ENCODE results near the gene PDE2A.

DNA sequence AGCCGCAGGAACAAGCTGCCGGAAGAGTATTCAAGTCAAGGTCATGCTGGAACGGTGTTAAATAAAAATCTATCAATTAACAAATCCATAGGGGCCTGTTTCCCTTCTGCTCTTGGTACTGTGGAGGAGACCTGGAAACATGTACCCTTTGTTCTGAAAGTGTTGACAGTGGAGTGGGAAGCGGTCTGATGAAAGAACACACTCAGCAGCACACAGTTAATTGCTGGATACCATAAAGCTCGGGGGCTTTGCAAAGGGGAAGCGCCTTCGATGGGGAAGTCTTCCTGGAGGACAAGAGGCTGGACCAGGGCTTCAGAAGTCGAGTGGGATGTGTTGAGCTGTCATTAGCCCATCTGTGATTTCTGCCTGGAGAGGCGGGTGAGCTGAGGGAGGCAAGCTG lies 127.4 kb downstream of the PDE2A start:
- no peak for TF ChIP-seq EP300 (IDR thresholded peaks at IDR 0.05)
- TF ChIP-seq, protein P1, sequence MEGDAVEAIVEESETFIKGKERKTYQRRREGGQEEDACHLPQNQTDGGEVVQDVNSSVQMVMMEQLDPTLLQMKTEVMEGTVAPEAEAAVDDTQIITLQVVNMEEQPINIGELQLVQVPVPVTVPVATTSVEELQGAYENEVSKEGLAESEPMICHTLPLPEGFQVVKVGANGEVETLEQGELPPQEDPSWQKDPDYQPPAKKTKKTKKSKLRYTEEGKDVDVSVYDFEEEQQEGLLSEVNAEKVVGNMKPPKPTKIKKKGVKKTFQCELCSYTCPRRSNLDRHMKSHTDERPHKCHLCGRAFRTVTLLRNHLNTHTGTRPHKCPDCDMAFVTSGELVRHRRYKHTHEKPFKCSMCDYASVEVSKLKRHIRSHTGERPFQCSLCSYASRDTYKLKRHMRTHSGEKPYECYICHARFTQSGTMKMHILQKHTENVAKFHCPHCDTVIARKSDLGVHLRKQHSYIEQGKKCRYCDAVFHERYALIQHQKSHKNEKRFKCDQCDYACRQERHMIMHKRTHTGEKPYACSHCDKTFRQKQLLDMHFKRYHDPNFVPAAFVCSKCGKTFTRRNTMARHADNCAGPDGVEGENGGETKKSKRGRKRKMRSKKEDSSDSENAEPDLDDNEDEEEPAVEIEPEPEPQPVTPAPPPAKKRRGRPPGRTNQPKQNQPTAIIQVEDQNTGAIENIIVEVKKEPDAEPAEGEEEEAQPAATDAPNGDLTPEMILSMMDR (IDR thresholded peaks at IDR 0.05), result no peak

Measured in upper lobe of left lung (tissue), 4 donors.